Esophagus squamous epithelium (tissue), 4 donors: ENCODE results near the gene CD44.

Experiments used
- POLR2A ChIP-seq, 4 donors: fragments of 450-650 bp; IDR thresholded peaks; one replicate each; pipeline ENCODE4 v1.6.1; 2017; ENCODE audit warnings: antibody characterized with exemption in 4 of 4, mild to moderate bottlenecking in 4 of 4, moderate library complexity in 3 of 4
- TF ChIP-seq, protein P1 (sequence below), 6 experiments: fragments of 450-650 bp in 4 of 6; fragments of 200-600 bp in 2 of 6; sonication (generic) in 2 of 6; IDR thresholded peaks; one replicate each; pipeline ENCODE4 v1.5.1; 2016 to 2019; ENCODE audit warnings: antibody characterized with exemption in 6 of 6, mild to moderate bottlenecking in 4 of 6, moderate library complexity in 4 of 6

DNA sequence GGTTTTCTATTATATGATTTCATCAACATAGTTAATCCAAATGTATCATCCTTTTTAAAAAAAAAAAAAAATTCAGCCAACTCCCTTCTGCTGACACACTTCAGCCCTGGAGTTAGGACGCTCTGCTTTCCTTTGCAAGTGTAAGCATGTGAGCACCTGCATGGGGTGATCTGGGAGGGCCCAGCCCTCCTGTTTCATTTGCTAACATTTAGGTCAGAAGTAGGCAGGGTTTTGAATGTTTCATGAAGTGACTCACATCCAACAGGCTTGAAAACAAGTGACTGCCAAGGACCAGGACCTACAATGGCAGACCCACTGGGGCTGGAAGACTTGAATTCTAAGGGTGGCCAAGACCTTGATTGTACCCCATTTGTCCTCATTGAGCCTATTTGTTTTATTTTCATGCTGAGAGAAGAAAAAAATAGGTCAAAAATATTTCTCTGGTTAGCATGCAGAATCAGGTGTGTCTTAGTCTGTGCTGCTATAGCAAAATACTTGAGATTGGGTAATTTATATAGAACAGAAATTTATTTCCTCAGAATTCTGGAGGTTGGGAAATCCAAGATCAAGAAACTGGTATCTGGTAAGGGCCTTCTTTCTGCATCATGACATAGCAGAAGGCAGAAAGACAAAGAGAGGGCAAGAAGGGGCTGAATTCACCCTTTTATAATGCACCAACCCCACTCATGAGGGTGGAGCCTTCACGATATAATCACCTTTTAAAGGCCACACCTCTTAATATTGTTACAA is 137.6 kb downstream of the CD44 start:
- TF ChIP-seq, protein P1, sequence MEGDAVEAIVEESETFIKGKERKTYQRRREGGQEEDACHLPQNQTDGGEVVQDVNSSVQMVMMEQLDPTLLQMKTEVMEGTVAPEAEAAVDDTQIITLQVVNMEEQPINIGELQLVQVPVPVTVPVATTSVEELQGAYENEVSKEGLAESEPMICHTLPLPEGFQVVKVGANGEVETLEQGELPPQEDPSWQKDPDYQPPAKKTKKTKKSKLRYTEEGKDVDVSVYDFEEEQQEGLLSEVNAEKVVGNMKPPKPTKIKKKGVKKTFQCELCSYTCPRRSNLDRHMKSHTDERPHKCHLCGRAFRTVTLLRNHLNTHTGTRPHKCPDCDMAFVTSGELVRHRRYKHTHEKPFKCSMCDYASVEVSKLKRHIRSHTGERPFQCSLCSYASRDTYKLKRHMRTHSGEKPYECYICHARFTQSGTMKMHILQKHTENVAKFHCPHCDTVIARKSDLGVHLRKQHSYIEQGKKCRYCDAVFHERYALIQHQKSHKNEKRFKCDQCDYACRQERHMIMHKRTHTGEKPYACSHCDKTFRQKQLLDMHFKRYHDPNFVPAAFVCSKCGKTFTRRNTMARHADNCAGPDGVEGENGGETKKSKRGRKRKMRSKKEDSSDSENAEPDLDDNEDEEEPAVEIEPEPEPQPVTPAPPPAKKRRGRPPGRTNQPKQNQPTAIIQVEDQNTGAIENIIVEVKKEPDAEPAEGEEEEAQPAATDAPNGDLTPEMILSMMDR (IDR thresholded peaks at IDR 0.05): no peak
- TF ChIP-seq POLR2A (IDR thresholded peaks at IDR 0.05): no peak
